Gastroesophageal sphincter (tissue), 3 donors: Measurements from ENCODE around the gene VPS45.

Experiments
- CTCF ChIP-seq, 4 experiments: fragments of 200-600 bp in 2 of 4; fragments of 450-650 bp in 2 of 4; sonication (generic) in 1 of 4; IDR thresholded peaks; one replicate each; pipeline ENCODE4 v1.5.1; 2017 to 2019; ENCODE audit warnings: antibody characterized with exemption in 4 of 4, mild to moderate bottlenecking in 2 of 4, moderate library complexity in 2 of 4
- EP300 ChIP-seq: sonication (generic); formaldehyde crosslinking; IDR thresholded peaks from one replicate; pipeline ENCODE4 v1.6.1; 2017; ENCODE audit warnings: antibody characterized with exemption, mild to moderate bottlenecking
- POLR2A ChIP-seq, 2 donors: fragments of 450-650 bp; IDR thresholded peaks; one replicate each; pipeline ENCODE4 v1.6.1; 2017; ENCODE audit warnings: antibody characterized with exemption in 2 of 2, mild to moderate bottlenecking in 2 of 2, moderate library complexity in 1 of 2
- POLR2AphosphoS5 ChIP-seq: sonication (generic); formaldehyde crosslinking; IDR thresholded peaks from one replicate; pipeline ENCODE4 v1.6.1; 2017; ENCODE audit warnings: antibody characterized with exemption

- TF ChIP-seq POLR2AphosphoS5 = no peak
- TF ChIP-seq CTCF (IDR thresholded peaks at IDR 0.05) = no peak
- TF ChIP-seq POLR2A (IDR thresholded peaks at IDR 0.05) = no peak
- no peak for TF ChIP-seq EP300
Measured at GRCh38 chr1:150171801-150172200, 104.2 kb downstream of the VPS45 start.
